Calu3 (cell line): Measurements from ENCODE around the gene POMT2. TPM values are rescaled to one million over a fixed set of nuclear protein-coding genes. Genes with fewer than 3 reads are reported as not detected.

ENCODE experiments used
- BruUV-seq: library from RNA; stranded (reverse); fragments of 400-500 nt; replicated peaks from 2 replicates; lab custom pipeline; 2021; lab: Mats Ljungman, UMichigan
- CTCF ChIA-PET: fragments of 300-600 bp; sonication (Branson Sonifier 250); formaldehyde crosslinking; loops from one replicate; lab custom pipeline; 2022; ENCODE audit warnings: antibody characterized with exemption; lab: Charles Lee
- DNase-seq: peaks from one replicate; pipeline ENCODE4 v3.0.0; 2022
- H3K27ac Mint-ChIP-seq: one replicate; pipeline ENCODE4 v1.8.0; 2022; ENCODE audit warnings: mixed read lengths; ENCODE audit not compliant: unreplicated experiment
- H3K27me3 Mint-ChIP-seq: one replicate; pipeline ENCODE4 v1.8.0; 2022; ENCODE audit warnings: mixed read lengths; ENCODE audit not compliant: unreplicated experiment
- H3K36me3 Mint-ChIP-seq: one replicate; pipeline ENCODE4 v1.8.0; 2022; ENCODE audit warnings: mild to moderate bottlenecking, moderate library complexity, mixed read lengths; ENCODE audit not compliant: insufficient read depth, unreplicated experiment
- H3K4me1 Mint-ChIP-seq: one replicate; pipeline ENCODE4 v1.8.0; 2022; ENCODE audit warnings: mild to moderate bottlenecking, low read depth, mixed read lengths; ENCODE audit not compliant: unreplicated experiment
- H3K4me3 Mint-ChIP-seq: one replicate; pipeline ENCODE4 v1.8.0; 2022; ENCODE audit warnings: mild to moderate bottlenecking, low read depth, moderate library complexity, mixed read lengths; ENCODE audit not compliant: unreplicated experiment
- H3K9me3 Mint-ChIP-seq: one replicate; pipeline ENCODE4 v1.8.0; 2022; ENCODE audit warnings: low read depth, mixed read lengths; ENCODE audit not compliant: unreplicated experiment
- CTCF ChIP-seq: fragments of 200-600 bp; IDR thresholded peaks from one replicate; pipeline ENCODE4 v1.8.0; 2022; ENCODE audit warnings: antibody characterized with exemption; ENCODE audit not compliant: unreplicated experiment
- intact Hi-C: fragments of 100-400 bp; cut with micrococcal nuclease; formaldehyde crosslinking; loops from one replicate; pipeline ENCODE4 v1.10.0; 2022; ENCODE audit not compliant: unreplicated experiment
- total RNA-seq: library from RNA; stranded (reverse); gene quantifications from 2 replicates; pipeline ENCODE4 v1.2.3, GENCODE V29; 2022

POMT2 gene
- total RNA-seq, 1 experiment from 2014 or later, result 21.7 TPM

- Mint-ChIP-seq H3K9me3 (no peaks in the 10 kb centered on the region), H3K4me1 (no peaks in the 10 kb centered on the region), H3K4me3 (no peak overlapping the region), H3K27me3 (no peaks in the 10 kb centered on the region), H3K36me3 (no peaks in the 10 kb centered on the region), H3K27ac (no peak overlapping the region)
- TF ChIP-seq CTCF, result no peak
- CTCF ChIA-PET, result interaction anchor here (1.5 kb wide), 1 partner anchor 14 kb away, joined by 3 read pairs; the partner anchor contains the start of gene GSTZ1
- DNase-seq, result no peak
- intact Hi-C loops, result no loop called here
- no TSS peak for BruUV-seq
Measured at GRCh38 chr14:77335576-77335975, 14.9 kb upstream of the POMT2 start.

DNA sequence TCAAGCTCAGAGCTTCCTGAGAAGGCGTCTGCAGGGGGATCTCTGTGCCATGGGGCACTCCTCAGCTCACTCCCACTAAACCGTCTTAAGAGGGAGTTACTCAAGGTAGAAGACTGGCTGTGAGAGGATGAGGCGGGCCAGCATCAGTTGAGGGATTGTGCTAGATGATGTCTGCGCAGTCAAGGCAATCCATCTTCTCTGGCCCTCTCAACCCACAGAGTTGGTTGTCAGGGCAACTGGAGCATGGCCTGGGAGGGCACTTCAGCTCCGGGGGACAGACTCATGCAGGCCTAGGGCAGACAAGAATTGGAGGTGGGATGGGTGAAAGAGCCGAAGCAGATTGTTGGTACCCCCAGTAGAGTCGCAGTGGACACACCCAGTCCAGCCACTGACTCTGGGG is 9.2 kb upstream of the POMT2 start:
- intact Hi-C loops, result no loop called here

DNA sequence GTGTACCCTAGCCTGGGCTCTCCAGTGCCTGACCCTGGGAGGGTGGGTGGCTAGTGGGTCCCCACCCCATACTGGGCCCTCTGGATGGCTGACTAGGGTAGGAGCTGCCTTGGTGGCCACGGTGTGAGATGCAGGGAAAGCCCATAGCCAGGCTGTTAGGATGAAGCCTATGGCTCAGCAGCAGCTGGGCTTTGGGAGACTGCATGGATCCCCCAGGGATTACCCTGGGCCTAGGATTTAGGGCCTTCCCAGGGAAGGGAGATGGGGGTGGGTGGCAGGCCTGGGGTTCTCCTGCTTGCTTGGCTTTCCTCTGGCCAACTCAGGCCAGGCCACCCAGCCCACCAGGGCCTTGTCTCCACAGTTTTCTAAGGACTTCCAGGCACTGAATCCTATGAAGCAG is 6.4 kb upstream of the POMT2 start:
- Mint-ChIP-seq H3K27me3 (no peaks in the 10 kb centered on the region), H3K4me3 (no peak overlapping the region), H3K4me1 (peaks cover 4% of the 10 kb centered on the region), H3K36me3 (no peaks in the 10 kb centered on the region), H3K27ac (no peak overlapping the region), H3K9me3 (no peaks in the 10 kb centered on the region)
- CTCF ChIA-PET, result no interaction called here
- no TSS peak for BruUV-seq
- DNase-seq, result no peak
- TF ChIP-seq CTCF, result no peak
- intact Hi-C loops, result no loop called here

More for the DNA sequence above, 9.2 kb upstream of the POMT2 start:
- no peak overlapping the region for H3K4me3 Mint-ChIP-seq
- no peak for DNase-seq
- no TSS peak for BruUV-seq
- CTCF ChIA-PET, result no interaction called here
- no peak overlapping the region for H3K27ac Mint-ChIP-seq
- H3K36me3 Mint-ChIP-seq, result no peaks in the 10 kb centered on the region
- H3K9me3 Mint-ChIP-seq, result no peaks in the 10 kb centered on the region
- no peaks in the 10 kb centered on the region for H3K4me1 Mint-ChIP-seq
- no peaks in the 10 kb centered on the region for H3K27me3 Mint-ChIP-seq
- no peak for TF ChIP-seq CTCF

DNA sequence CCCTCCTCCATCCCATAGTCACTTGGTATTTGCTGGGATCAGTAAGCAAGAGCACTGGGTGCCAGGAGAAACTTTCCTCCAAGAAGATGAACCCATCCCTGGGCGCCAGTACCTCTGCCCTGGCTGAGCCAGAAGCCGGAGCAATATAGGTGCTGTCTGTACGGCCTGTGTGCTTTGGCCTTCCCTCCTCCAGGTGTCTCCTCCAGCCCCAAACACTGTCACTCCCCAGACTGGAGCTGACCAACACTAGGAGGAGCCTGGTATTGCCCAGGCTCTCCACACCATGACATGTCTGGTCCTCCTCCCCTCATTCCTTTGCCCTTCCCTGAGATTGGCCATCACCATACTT is 5.0 kb upstream of the POMT2 start:
- no peak overlapping the region for H3K27ac Mint-ChIP-seq
- intact Hi-C loops, result no loop called here
- no TSS peak for BruUV-seq

More for the DNA sequence above, 5.0 kb upstream of the POMT2 start:
- Mint-ChIP-seq H3K27me3 (no peaks in the 10 kb centered on the region), H3K36me3 (peaks cover 12% of the 10 kb centered on the region), H3K4me1 (peaks cover 9% of the 10 kb centered on the region), H3K4me3 (no peak overlapping the region), H3K9me3 (no peaks in the 10 kb centered on the region)
- CTCF ChIA-PET, result no interaction called here
- no peak for DNase-seq
- no peak for TF ChIP-seq CTCF
